Measurements from ENCODE around the gene GARIN1A.

DNA sequence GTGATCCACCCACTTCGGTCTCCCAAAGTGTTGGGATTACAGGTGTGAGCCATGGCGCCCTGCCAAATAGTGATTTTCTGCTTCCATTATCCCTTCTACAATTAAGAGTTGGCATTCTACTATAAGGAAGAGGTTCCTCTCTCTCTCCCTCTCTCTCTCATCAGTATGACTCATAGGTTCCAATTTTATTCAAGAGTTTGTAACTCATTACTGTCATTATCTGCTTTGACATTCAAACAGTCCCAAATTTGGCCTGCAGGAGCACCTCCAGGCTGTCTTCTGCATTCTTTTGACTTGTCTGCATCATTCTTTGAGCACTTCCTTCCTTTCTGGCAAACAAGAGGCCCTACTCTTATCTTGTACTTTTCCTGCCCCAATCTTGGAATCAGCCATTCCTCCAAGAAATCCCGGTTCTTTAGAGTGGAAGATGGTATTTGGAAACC lies 33.8 kb downstream of the GARIN1A start:
- TF ChIP-seq SIN3A (conservative IDR thresholded peaks at IDR 0.05 in 1 of 2, IDR thresholded peaks at IDR 0.05 in 1 of 2; ENCODE audit: low read depth in 1 of 2, low read length in 2 of 2): no peak
- TF ChIP-seq POLR2A (IDR thresholded peaks at IDR 0.05; ENCODE audit: control extremely low read depth in 1 of 2, low read depth in 2 of 2, low read length in 2 of 2): no peak

All from H1 (cell line).